Measurements from ENCODE around the gene SOX18.

GRCh38 chr20:64025826-64026412, 23.5 kb downstream of the SOX18 start:
- TF ChIP-seq, protein P1, sequence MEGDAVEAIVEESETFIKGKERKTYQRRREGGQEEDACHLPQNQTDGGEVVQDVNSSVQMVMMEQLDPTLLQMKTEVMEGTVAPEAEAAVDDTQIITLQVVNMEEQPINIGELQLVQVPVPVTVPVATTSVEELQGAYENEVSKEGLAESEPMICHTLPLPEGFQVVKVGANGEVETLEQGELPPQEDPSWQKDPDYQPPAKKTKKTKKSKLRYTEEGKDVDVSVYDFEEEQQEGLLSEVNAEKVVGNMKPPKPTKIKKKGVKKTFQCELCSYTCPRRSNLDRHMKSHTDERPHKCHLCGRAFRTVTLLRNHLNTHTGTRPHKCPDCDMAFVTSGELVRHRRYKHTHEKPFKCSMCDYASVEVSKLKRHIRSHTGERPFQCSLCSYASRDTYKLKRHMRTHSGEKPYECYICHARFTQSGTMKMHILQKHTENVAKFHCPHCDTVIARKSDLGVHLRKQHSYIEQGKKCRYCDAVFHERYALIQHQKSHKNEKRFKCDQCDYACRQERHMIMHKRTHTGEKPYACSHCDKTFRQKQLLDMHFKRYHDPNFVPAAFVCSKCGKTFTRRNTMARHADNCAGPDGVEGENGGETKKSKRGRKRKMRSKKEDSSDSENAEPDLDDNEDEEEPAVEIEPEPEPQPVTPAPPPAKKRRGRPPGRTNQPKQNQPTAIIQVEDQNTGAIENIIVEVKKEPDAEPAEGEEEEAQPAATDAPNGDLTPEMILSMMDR (IDR thresholded peaks at IDR 0.05) = no peak
- TF ChIP-seq POLR2A (IDR thresholded peaks at IDR 0.05) = no peak

All from gastroesophageal sphincter (tissue), 3 donors.